ENCODE results near the gene CTNNA3.

CTNNA3 gene

GRCh38 chr10:66838656-66839055, 857.3 kb downstream of the CTNNA3 start:
- CTCF ChIA-PET, result no interaction called here
- peaks cover 0 to 24% (median 0%) of the 10 kb centered on the region in 4 experiments for H3K4me1 ChIP-seq (ENCODE audit: control extremely low read depth in 1 of 4, control insufficient read depth in 4 of 4, insufficient read depth in 4 of 4, low read length in 3 of 4)
- H3K27me3 ChIP-seq (replicated peaks in 2 of 5; ENCODE audit: control insufficient read depth in 4 of 5, insufficient read depth in 5 of 5, low read length in 4 of 5), result no peaks in the 10 kb centered on the region
- 100% methylated on average over 1 of the region's 3 CpGs for WGBS (ENCODE audit: insufficient coverage)
- POLR2A ChIA-PET, result no interaction called here
- H3K9me3 ChIP-seq (ENCODE audit: control extremely low read depth in 1 of 5, control insufficient read depth in 4 of 5, insufficient read depth in 2 of 5, low read depth in 1 of 5, low read length in 4 of 5), result no peaks in the 10 kb centered on the region
- DNase-seq, result no peak
- no peak overlapping the region for H3K27ac ChIP-seq (ENCODE audit: insufficient read depth in 1 of 2, low read depth in 1 of 2, low read length in 2 of 2, poor library complexity in 1 of 2, severe bottlenecking in 2 of 2)
- H3K4me3 ChIP-seq (ENCODE audit: control insufficient read depth in 1 of 7, extremely low read depth in 1 of 7, insufficient read depth in 4 of 7, low read depth in 2 of 7, low read length in 6 of 7), result no peak overlapping the region
- H3K36me3 ChIP-seq (ENCODE audit: control insufficient read depth in 4 of 4, insufficient read depth in 4 of 4, low read length in 3 of 4), result no peaks in the 10 kb centered on the region

DNA sequence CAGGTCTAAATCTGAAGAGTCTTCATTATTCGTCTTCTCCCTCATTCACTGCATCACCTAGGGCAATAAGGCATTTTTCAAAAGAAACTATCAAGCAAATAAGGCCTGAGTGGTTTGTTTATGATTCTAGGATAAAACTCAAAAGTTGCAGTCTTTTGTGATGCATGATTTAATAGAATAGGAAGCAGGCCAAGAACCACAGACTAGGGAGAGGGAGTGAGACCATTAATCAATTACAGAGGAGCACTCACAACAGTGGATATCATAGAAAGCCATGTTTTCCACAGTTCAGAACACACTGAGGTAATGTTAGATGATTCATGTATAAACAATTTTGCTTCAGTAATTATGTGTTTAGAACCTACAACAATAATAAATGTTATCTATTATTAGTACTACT, 858.0 kb downstream of the CTNNA3 start:
- Histone ChIP-seq H3K27me3 (replicated peaks in 2 of 5; ENCODE audit: control insufficient read depth in 4 of 5, insufficient read depth in 5 of 5, low read length in 4 of 5) (no peaks in the 10 kb centered on the region), H3K9me3 (ENCODE audit: control extremely low read depth in 1 of 5, control insufficient read depth in 4 of 5, insufficient read depth in 2 of 5, low read depth in 1 of 5, low read length in 4 of 5) (no peaks in the 10 kb centered on the region), H3K4me1 (ENCODE audit: control extremely low read depth in 1 of 4, control insufficient read depth in 4 of 4, insufficient read depth in 4 of 4, low read length in 3 of 4) (peaks cover 0 to 29% (median 0%) of the 10 kb centered on the region in 4 experiments), H3K27ac (ENCODE audit: insufficient read depth in 1 of 2, low read depth in 1 of 2, low read length in 2 of 2, poor library complexity in 1 of 2, severe bottlenecking in 2 of 2) (no peak overlapping the region), H3K4me3 (ENCODE audit: control insufficient read depth in 1 of 7, extremely low read depth in 1 of 7, insufficient read depth in 4 of 7, low read depth in 2 of 7, low read length in 6 of 7) (no peak overlapping the region), H3K36me3 (ENCODE audit: control insufficient read depth in 4 of 4, insufficient read depth in 4 of 4, low read length in 3 of 4) (no peaks in the 10 kb centered on the region)
- peak in 2 of 3 donors; percentile 45 to 48 for DNase-seq
- no CpG with 5 or more reads among the region's 1 CpG for WGBS (ENCODE audit: insufficient coverage)
- ChIA-PET POLR2A (no interaction called here), CTCF (interaction anchor here (1.2 kb wide), 1 partner anchor 30 kb away, joined by 3 read pairs; no protein-coding TSS in a partner anchor)

DNA sequence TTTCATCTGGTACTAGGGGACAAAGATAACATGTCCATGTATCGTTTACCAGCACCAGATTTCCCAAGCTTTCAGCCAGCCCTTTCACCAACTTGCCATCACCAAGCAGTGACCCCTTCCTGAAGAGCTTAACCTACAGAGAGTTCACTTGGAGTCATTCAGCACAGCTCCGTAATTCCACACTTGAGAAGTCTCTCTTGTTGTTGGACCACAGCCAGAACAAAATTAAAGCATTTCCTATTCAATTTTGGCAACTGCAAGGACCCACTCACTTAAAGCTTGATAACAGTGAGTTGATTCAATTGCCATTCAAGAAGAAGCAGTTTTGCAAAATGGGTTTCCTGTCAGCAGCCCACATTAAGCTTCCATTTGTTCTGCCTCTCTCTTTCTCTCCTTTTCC, 858.7 kb downstream of the CTNNA3 start:
- peak in 1 of 3 donors; percentile 27 for DNase-seq
- H3K27me3 ChIP-seq (replicated peaks in 2 of 5; ENCODE audit: control insufficient read depth in 4 of 5, insufficient read depth in 5 of 5, low read length in 4 of 5), result no peaks in the 10 kb centered on the region
- ChIA-PET CTCF (interaction anchor here (1.2 kb wide), 1 partner anchor 30 kb away, joined by 3 read pairs; no protein-coding TSS in a partner anchor), POLR2A (no interaction called here)
- H3K9me3 ChIP-seq (ENCODE audit: control extremely low read depth in 1 of 5, control insufficient read depth in 4 of 5, insufficient read depth in 2 of 5, low read depth in 1 of 5, low read length in 4 of 5), result no peaks in the 10 kb centered on the region
- H3K36me3 ChIP-seq (ENCODE audit: control insufficient read depth in 4 of 4, insufficient read depth in 4 of 4, low read length in 3 of 4), result no peaks in the 10 kb centered on the region
- no peak overlapping the region for H3K27ac ChIP-seq (ENCODE audit: insufficient read depth in 1 of 2, low read depth in 1 of 2, low read length in 2 of 2, poor library complexity in 1 of 2, severe bottlenecking in 2 of 2)
- WGBS (ENCODE audit: insufficient coverage), result 40% methylated on average over 2 of the region's 2 CpGs
- H3K4me1 ChIP-seq (ENCODE audit: control extremely low read depth in 1 of 4, control insufficient read depth in 4 of 4, insufficient read depth in 4 of 4, low read length in 3 of 4), result peaks cover 0 to 30% (median 0%) of the 10 kb centered on the region in 4 experiments
- no peak overlapping the region for H3K4me3 ChIP-seq (ENCODE audit: control insufficient read depth in 1 of 7, extremely low read depth in 1 of 7, insufficient read depth in 4 of 7, low read depth in 2 of 7, low read length in 6 of 7)

DNA sequence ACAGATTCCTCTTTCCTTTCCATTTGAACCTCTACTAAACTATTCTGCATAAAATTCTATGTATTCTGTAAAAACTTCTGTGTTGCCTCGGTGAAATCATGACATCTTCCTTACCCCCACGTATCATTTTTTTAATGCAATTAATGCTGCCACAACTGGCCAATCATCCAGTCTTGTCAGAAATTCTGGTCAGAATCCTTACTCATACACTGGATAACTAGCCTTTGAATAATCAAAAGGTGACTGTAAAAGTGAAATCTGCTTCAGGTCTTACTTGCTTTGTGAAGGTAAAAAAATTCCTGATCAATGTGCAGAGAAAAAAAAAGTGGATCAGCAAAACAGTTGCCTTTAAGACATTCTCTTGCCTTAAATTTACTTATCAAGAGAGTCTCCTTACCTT, 859.2 kb downstream of the CTNNA3 start:
- no peak overlapping the region for H3K4me3 ChIP-seq (ENCODE audit: control insufficient read depth in 1 of 7, extremely low read depth in 1 of 7, insufficient read depth in 4 of 7, low read depth in 2 of 7, low read length in 6 of 7)
- ChIA-PET CTCF (no interaction called here), POLR2A (no interaction called here)
- H3K4me1 ChIP-seq (ENCODE audit: control extremely low read depth in 1 of 4, control insufficient read depth in 4 of 4, insufficient read depth in 4 of 4, low read length in 3 of 4), result peaks cover 0 to 26% (median 0%) of the 10 kb centered on the region in 4 experiments
- no peak overlapping the region for H3K27ac ChIP-seq (ENCODE audit: insufficient read depth in 1 of 2, low read depth in 1 of 2, low read length in 2 of 2, poor library complexity in 1 of 2, severe bottlenecking in 2 of 2)
- no peak for DNase-seq
- 100% methylated on average over 2 of the region's 2 CpGs for WGBS (ENCODE audit: insufficient coverage)
- H3K36me3 ChIP-seq (ENCODE audit: control insufficient read depth in 4 of 4, insufficient read depth in 4 of 4, low read length in 3 of 4), result no peaks in the 10 kb centered on the region
- H3K27me3 ChIP-seq (replicated peaks in 2 of 5; ENCODE audit: control insufficient read depth in 4 of 5, insufficient read depth in 5 of 5, low read length in 4 of 5), result no peaks in the 10 kb centered on the region
- H3K9me3 ChIP-seq (ENCODE audit: control extremely low read depth in 1 of 5, control insufficient read depth in 4 of 5, insufficient read depth in 2 of 5, low read depth in 1 of 5, low read length in 4 of 5), result no peaks in the 10 kb centered on the region

DNA sequence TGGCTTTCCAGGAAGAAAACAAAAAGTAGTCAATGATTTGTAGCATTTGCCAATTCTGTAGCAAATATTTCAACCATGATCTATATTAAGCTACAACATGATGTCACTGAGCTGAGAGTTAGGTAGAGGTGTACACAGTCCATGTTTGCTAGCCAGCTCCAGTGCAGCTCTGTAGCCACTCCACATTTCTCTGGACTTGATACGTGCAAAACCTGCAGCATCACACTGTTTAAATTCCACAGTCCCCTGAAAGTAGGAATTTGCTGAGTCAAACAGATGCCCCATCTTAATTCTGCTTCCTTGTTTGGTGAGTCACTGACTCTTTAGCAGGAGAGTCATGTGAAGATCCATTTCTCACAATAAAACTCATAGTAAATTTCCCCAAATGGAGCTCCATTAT, 859.9 kb downstream of the CTNNA3 start:
- Histone ChIP-seq H3K9me3 (ENCODE audit: control extremely low read depth in 1 of 5, control insufficient read depth in 4 of 5, insufficient read depth in 2 of 5, low read depth in 1 of 5, low read length in 4 of 5) (no peaks in the 10 kb centered on the region), H3K4me3 (ENCODE audit: control insufficient read depth in 1 of 7, extremely low read depth in 1 of 7, insufficient read depth in 4 of 7, low read depth in 2 of 7, low read length in 6 of 7) (no peak overlapping the region), H3K36me3 (ENCODE audit: control insufficient read depth in 4 of 4, insufficient read depth in 4 of 4, low read length in 3 of 4) (no peaks in the 10 kb centered on the region), H3K4me1 (ENCODE audit: control extremely low read depth in 1 of 4, control insufficient read depth in 4 of 4, insufficient read depth in 4 of 4, low read length in 3 of 4) (peaks cover 0 to 26% (median 0%) of the 10 kb centered on the region in 4 experiments), H3K27ac (ENCODE audit: insufficient read depth in 1 of 2, low read depth in 1 of 2, low read length in 2 of 2, poor library complexity in 1 of 2, severe bottlenecking in 2 of 2) (no peak overlapping the region), H3K27me3 (replicated peaks in 2 of 5; ENCODE audit: control insufficient read depth in 4 of 5, insufficient read depth in 5 of 5, low read length in 4 of 5) (no peaks in the 10 kb centered on the region)
- POLR2A ChIA-PET, result no interaction called here
- 8% methylated on average over 1 of the region's 1 CpG for WGBS (ENCODE audit: insufficient coverage)
- CTCF ChIA-PET, result no interaction called here
- peak in 2 of 3 donors; percentile 74 to 79 for DNase-seq

GRCh38 chr10:66835400-66835799, 860.6 kb downstream of the CTNNA3 start:
- H3K27me3 ChIP-seq (replicated peaks in 2 of 5; ENCODE audit: control insufficient read depth in 4 of 5, insufficient read depth in 5 of 5, low read length in 4 of 5), result no peaks in the 10 kb centered on the region
- peaks cover 0 to 26% (median 0%) of the 10 kb centered on the region in 4 experiments for H3K4me1 ChIP-seq (ENCODE audit: control extremely low read depth in 1 of 4, control insufficient read depth in 4 of 4, insufficient read depth in 4 of 4, low read length in 3 of 4)
- ChIA-PET CTCF (interaction anchor here (1.3 kb wide), 1 partner anchor 14 kb away, joined by 3 read pairs; no protein-coding TSS in a partner anchor), POLR2A (no interaction called here)
- no peaks in the 10 kb centered on the region for H3K9me3 ChIP-seq (ENCODE audit: control extremely low read depth in 1 of 5, control insufficient read depth in 4 of 5, insufficient read depth in 2 of 5, low read depth in 1 of 5, low read length in 4 of 5)
- H3K27ac ChIP-seq (ENCODE audit: insufficient read depth in 1 of 2, low read depth in 1 of 2, low read length in 2 of 2, poor library complexity in 1 of 2, severe bottlenecking in 2 of 2), result no peak overlapping the region
- H3K4me3 ChIP-seq (ENCODE audit: control insufficient read depth in 1 of 7, extremely low read depth in 1 of 7, insufficient read depth in 4 of 7, low read depth in 2 of 7, low read length in 6 of 7), result no peak overlapping the region
- H3K36me3 ChIP-seq (ENCODE audit: control insufficient read depth in 4 of 4, insufficient read depth in 4 of 4, low read length in 3 of 4), result no peaks in the 10 kb centered on the region
- DNase-seq, result no peak

DNA sequence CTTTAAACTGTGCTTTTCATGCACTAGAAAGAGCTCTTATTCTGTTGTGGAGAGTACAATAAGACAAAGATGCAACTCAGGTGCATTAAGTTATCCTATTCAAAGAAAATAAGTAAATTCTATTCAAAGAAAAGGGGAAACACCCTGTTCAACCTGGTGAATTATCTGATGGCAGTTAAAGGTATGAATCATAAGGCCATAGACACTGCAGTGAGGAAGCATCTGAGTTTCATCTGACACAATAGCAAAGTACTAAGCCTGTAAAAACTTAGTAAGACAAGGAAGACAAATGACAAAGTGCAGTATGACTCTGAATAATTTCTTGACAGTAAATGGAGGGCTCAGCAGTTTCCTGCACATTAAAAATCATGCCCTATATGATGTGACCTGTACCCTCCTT, 861.2 kb downstream of the CTNNA3 start:
- ChIA-PET CTCF (interaction anchor here (1.3 kb wide), 1 partner anchor 14 kb away, joined by 3 read pairs; no protein-coding TSS in a partner anchor), POLR2A (no interaction called here)
- H3K36me3 ChIP-seq (ENCODE audit: control insufficient read depth in 4 of 4, insufficient read depth in 4 of 4, low read length in 3 of 4), result no peaks in the 10 kb centered on the region
- H3K27me3 ChIP-seq (replicated peaks in 2 of 5; ENCODE audit: control insufficient read depth in 4 of 5, insufficient read depth in 5 of 5, low read length in 4 of 5), result no peaks in the 10 kb centered on the region
- no peak overlapping the region for H3K27ac ChIP-seq (ENCODE audit: insufficient read depth in 1 of 2, low read depth in 1 of 2, low read length in 2 of 2, poor library complexity in 1 of 2, severe bottlenecking in 2 of 2)
- H3K4me3 ChIP-seq (ENCODE audit: control insufficient read depth in 1 of 7, extremely low read depth in 1 of 7, insufficient read depth in 4 of 7, low read depth in 2 of 7, low read length in 6 of 7), result no peak overlapping the region
- peak in 2 of 3 donors; percentile 33 to 51 for DNase-seq
- H3K4me1 ChIP-seq (ENCODE audit: control extremely low read depth in 1 of 4, control insufficient read depth in 4 of 4, insufficient read depth in 4 of 4, low read length in 3 of 4), result peaks cover 0 to 26% (median 0%) of the 10 kb centered on the region in 4 experiments
- no peaks in the 10 kb centered on the region for H3K9me3 ChIP-seq (ENCODE audit: control extremely low read depth in 1 of 5, control insufficient read depth in 4 of 5, insufficient read depth in 2 of 5, low read depth in 1 of 5, low read length in 4 of 5)
